NCI-H748 (cell line): ENCODE measurements around the gene CORO7.
A peak's percentile ranks its signal among the peaks of the same experiment; 100 is the strongest.
"Not testable (repeated sequence)": the region's sequence is repeated elsewhere in the genome, so short reads cannot be mapped to it uniquely, and the experiment has no call there.

Experiments used
- DNase-seq: peaks from one replicate; lab custom pipeline; 2025; ENCODE audit not compliant: unreplicated experiment; lab: John Stamatoyannopoulos, UW

The CORO7 gene

DNA sequence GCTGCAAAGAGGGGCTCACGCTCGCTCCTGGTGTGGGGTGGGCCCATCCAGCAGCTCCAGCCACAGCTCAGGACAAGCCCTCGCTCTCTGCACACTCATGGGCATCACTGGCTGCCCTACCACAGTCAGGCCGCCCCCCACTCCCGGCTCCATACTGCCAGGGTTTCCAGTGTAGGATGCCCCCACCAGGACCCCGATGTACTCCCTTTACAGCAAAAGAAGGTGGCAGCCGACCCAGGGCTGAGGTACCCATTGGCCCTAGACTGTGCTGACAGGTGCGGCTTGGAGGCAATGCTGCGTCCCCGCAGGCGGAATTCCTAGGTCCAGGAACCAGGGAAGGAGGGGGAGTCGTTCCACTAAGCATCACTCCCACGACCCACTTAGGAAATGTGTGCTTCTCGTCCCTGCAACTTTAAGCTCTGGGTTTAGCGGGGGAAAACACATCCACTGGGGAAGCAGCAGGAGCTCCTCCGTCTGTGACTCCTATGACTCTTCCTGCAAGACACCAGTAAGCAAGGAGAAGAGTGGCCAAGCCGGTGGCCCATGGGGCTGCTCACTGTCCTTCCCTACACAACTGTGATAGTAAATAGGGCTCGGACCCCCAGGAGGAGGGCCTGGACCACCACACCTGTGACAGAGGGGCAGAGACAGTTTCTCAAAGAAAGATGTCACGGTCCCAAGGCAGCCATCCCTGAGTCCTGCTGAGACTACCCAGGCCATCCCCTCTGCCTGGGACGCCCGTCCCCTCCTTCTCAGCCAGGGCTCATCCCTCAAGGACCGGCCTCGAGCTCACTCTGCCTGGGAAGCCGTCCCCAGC lies 13.1 kb downstream of the CORO7 start:
- DNase-seq: no peak

- peak; percentile 61 for DNase-seq
Observed at GRCh38 chr16:4402439-4403132, 13.8 kb downstream of the CORO7 start.

GRCh38 chr16:4401510-4401909 lies 14.9 kb downstream of the CORO7 start:
- DNase-seq: no peak

DNA sequence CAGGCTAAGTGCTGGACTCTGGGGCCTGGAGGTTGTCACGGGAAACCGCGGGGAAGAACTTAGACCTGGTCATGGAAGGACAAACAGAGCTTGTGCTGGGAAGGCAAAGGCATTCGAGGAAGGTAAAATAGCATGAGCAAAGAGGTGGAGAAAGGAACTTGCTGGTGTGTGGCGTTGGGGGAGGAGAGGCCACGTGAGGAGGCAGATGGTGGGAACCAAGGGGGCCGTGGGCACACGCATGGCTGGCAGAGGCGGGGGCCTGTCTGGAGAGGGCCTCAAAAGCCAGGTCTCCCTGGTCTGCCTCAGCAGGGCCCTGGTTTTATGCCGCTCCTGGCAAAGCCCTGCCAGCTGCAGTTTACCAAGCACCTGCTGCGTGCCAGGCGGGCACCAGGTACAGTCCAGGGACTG lies 15.3 kb downstream of the CORO7 start:
- no peak for DNase-seq

DNA sequence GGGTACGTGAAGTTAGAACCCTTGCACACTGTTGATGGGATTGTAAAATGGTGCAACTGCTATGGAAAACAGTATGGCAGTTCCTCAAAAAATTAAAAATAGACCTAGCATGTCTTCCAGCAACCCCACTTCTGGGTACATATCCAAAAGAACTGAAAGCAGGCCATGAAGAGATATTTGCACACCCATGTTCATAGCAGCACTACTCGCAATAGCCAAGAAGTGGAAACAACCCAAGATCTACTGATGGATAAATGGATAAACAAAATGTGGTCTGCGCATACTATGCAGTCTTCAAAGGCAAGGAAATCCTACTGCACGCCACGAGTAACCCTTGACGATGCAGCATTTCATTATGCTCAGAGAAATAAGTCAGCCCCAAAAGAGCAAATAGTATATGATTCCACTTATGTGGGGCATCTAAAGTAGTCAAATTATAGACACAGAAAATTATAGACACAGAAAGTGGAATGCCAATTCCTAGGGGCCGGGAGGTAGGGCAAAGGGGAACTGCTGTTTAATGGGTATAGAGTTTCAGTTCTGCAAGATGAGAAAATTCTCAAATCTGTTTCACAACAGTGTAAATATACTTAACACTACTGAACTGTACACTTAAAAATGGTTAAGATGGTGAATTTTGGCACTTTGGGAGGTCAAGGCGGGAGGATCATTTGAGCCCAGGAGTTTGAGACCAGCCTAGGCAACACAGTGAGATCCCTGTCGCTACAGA lies 17.2 kb downstream of the CORO7 start:
- no peak for DNase-seq

- no peak for DNase-seq
Observed at GRCh38 chr16:4395055-4395726, 21.2 kb downstream of the CORO7 start.

DNA sequence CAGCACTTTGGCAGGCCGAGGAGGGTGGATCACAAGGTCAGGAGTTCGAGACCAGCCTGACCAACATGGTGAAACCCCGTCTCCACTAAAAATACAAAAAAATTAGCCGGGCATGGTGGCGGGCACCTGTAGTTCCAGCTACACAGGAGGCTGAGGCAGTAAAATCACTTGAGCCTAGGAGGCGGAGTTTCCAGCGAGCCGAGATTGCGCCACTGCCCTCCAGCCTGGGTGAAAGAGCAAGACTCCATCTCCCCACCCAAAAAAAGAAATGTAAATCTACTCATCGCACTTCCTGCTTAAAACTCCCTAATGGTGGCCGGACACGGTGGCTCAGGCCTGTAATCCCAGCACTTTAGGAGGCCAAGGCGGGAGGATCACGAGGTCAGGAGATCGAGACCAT lies 22.5 kb downstream of the CORO7 start:
- DNase-seq: not testable (repeated sequence)

- DNase-seq: no peak
Observed at GRCh38 chr16:4393240-4393600, 23.2 kb downstream of the CORO7 start.

DNA sequence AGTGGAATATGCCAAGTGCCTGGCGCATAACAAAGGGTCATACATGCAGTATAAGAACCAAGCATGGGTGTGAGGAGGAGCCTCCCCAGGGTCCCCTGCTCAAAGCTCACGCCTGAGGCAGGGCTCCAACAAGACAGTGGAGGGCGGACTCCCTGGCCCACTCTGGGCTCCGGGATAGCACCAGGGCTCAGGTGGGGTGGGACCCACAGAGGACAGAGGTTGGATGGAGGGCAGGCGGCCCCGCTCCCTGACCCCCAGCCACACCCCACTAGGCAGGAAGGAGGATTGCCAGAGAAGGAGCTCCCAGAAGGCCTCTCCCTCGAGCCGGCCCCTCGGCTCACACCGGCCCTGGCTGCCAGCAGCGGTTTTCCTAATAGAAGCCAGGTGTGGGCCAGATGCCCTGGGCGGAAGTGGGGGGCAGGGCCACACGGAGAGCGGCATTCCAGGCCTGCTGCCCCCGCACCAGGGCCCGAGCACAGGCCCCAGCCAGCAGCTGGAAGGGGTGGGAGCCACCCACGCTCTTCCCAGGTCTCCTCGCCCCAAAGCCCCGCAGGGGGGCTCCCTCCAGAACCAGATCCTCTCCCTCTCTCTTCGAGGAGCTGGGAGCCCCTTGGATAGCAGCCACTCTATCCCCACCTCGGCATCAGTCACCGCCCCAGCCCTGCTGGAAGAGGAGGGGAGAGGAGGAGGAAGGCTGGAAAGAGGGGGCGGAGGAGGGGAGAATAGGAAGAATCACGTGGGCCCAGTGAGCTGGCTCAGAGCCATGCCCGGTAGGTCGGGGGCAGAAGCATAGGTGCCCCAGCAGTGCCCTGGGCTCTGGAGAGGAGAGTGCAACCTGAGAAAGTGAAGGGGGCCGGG lies 23.8 kb downstream of the CORO7 start:
- DNase-seq: no peak

DNA sequence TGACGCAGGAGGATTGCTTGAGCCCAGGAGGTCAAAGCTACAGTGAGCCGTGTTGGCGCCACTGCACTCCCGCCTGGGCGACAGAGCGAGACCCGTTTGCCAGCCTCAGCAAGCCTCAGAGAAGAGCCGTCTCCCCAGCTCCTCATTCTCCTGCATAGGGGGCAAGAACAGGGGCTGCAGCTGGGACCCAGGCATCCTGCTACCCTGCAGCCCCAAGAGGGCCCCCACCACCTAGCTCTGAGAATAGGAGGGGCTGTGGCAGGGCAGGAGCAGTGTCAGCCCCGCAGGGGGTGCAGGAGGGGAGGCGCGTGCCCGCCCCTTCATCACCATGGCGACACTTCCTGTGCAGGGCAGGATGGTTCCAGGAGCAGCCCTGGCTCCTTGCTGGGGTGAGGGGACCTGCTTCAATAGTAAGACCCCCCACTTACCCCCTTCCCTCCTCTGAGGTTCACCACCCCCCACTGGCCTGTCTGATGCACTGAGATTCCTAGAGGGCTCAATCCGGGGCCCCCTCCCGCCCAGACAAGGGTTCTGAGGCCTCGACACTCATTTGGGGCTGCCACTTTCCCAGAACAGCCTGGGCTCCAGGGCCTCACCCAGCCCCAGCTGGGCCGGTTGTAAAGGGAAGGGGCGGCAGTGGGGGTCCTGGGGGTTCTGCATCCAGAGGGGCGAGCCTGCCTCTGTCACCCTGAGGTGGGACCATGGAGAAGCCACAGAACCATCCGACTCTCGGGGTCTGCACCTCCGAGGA lies 24.6 kb downstream of the CORO7 start:
- no peak for DNase-seq

- DNase-seq: no peak
Observed at GRCh38 chr16:4390266-4391260, 25.8 kb downstream of the CORO7 start.

DNA sequence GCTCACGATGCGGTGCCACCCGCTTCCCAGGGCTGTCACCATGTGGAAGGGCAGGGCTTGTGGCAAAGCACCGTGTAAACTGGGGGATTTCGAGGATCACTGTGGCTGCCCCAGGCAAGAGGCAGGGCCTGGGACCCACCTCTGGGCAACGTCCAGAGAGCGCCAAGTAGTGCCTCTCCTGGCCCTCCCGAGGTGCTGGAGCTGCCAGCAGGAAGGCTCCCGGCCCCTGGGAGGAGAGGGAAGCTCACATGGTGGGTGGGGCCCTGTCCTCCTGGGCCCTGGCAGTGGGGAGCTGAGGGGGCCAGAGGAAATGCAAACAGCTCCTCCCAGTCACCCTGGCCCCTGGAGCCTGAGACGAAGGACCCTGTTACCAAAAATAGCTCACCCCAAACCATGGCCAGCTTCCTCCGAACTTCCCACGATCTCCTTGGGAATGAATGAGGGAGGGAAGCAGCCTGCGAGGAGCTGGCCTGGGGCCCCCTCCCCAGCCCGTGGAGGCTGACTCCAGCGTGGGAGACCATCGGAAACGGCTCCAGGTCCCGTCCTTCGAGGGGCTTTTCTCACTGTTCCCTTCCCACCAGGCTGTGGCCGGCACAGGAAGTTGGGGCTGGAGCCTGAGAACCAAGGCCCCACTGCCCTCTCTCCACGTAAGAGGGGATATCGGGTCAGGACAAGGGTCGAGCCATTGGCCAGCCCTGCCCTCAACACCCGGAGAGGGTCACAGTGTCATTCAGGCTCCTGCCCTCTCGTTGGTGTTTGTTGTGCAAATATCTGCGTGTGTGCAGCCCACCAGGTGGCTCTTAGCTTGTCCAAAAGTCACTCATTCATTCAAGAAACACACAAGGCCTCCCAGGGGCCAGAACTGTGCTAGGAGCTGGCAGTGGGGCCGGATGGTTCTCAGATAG lies 27.1 kb downstream of the CORO7 start:
- DNase-seq: no peak

GRCh38 chr16:4388271-4389021 lies 27.9 kb downstream of the CORO7 start:
- no peak for DNase-seq

GRCh38 chr16:4387781-4388180 lies 28.6 kb downstream of the CORO7 start:
- no peak for DNase-seq

GRCh38 chr16:4386951-4387565 lies 29.3 kb downstream of the CORO7 start:
- no peak for DNase-seq

- DNase-seq: no peak
Observed at GRCh38 chr16:4386451-4386805, 30.0 kb downstream of the CORO7 start.
